T-helper 2 cell treated with Interferon-gamma antibody and Interleukin-4, amounts not matched to agents 5 μg/mL and 100 μg/mL, for 36 hours (primary cell): ENCODE measurements around the gene DLX3.
A peak's percentile ranks its signal among the peaks of the same experiment; 100 is the strongest.

Experiments used
- DNase-seq: peaks from one replicate; pipeline ENCODE4 v3.0.0; 2021; ENCODE audit warnings: low spot score
- H3K27ac Mint-ChIP-seq: one replicate; pipeline ENCODE4 v1.8.0; 2021; ENCODE audit warnings: mild to moderate bottlenecking, mixed read lengths
- H3K27me3 Mint-ChIP-seq: one replicate; pipeline ENCODE4 v1.8.0; 2021; ENCODE audit warnings: low read depth, mixed read lengths
- H3K36me3 Mint-ChIP-seq: one replicate; pipeline ENCODE4 v1.8.0; 2021; ENCODE audit warnings: low read depth, mixed read lengths
- H3K4me1 Mint-ChIP-seq: one replicate; pipeline ENCODE4 v1.8.0; 2021; ENCODE audit warnings: low read depth, mixed read lengths
- H3K4me3 Mint-ChIP-seq: one replicate; pipeline ENCODE4 v1.8.0; 2022; ENCODE audit warnings: mild to moderate bottlenecking, moderate library complexity, mixed read lengths
- H3K9me3 Mint-ChIP-seq: one replicate; pipeline ENCODE4 v1.8.0; 2021; ENCODE audit warnings: mixed read lengths

DLX3 gene

DNA sequence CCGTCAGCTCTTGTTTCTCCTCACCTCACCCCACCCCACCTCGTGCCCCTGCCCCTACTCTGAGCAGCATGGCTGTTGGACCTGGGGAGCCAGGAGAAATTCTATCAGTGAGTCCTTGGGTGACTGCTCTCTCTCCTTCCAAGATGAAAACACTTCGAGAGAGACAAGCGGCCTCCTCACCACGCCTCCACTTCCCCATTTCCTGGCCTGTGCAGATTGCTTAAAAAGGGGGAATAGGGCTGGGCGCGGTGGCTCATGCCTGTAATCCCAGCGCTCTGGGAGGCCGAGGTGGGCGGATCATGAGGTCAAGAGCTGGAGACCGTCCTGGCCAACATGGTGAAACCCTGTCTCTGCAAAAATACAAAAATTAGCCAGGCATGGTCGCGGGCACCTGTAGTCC lies 16.5 kb downstream of the DLX3 start:
- Mint-ChIP-seq H3K27ac (no peak overlapping the region), H3K27me3 (peaks cover 43% of the 10 kb centered on the region), H3K4me1 (no peaks in the 10 kb centered on the region), H3K9me3 (no peaks in the 10 kb centered on the region), H3K36me3 (no peaks in the 10 kb centered on the region), H3K4me3 (no peak overlapping the region)
- no peak for DNase-seq

- no peak for DNase-seq
- Mint-ChIP-seq H3K36me3 (no peaks in the 10 kb centered on the region), H3K27ac (no peak overlapping the region), H3K4me3 (no peak overlapping the region), H3K27me3 (peaks cover 51% of the 10 kb centered on the region), H3K9me3 (no peaks in the 10 kb centered on the region), H3K4me1 (no peaks in the 10 kb centered on the region)
These were observed 17.3 kb downstream of the DLX3 start for GRCh38 chr17:49977463-49978389.

DNA sequence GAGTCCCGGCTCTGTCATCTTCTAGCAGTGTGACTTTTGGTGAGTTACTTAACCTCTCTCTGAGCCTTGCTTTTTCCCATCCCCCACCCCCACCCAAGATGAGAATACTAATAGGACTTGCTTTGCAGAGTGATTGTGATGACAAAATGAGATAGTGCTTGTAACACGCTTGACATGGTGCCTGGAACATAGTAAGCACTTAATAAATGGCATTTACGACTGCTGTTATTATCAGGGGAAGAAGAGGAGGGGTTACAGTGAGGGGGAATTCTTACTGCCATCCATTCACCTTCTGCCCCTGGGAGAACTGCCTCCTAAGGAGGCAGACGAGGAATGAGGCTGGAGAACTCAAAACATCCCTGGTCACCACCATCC lies 18.2 kb downstream of the DLX3 start:
- no peaks in the 10 kb centered on the region for H3K9me3 Mint-ChIP-seq
- H3K4me1 Mint-ChIP-seq, result no peaks in the 10 kb centered on the region
- peaks cover 57% of the 10 kb centered on the region for H3K27me3 Mint-ChIP-seq

DNA sequence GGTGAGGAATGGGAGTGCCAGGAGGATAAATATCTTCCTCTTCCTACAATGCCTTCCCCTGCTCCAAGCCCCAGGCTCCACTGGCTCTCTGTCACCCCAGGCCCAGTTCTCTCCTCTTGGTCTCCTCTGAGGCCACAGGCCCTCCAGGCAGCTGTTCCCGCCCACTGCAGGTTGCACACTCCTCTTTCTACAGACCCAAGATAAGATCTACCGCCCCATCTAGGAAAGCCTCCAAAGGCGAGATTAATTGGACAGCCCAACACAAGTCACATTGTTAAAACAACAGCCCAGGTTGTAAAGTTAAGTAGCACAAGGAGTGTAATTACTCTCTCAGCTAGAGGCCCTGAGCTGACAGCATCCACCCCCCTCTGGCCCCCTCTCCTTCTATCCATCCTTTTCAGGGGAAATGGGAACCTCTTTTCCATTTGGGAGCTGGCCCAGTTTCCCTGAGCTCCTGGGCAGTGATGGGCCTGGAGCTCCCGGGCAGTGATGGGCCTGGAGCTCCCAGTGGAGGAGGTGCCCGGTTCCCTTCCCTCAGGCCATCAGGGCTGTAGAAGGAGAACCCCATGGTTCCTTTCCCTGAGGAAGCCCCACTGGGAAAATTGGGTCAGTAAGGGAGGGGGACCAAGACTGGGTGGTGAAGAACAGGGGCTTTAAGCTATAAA lies 18.7 kb downstream of the DLX3 start:
- no peak overlapping the region for H3K27ac Mint-ChIP-seq
- no peaks in the 10 kb centered on the region for H3K9me3 Mint-ChIP-seq
- DNase-seq, result no peak
- no peak overlapping the region for H3K4me3 Mint-ChIP-seq
- peaks cover 60% of the 10 kb centered on the region for H3K27me3 Mint-ChIP-seq
- no peaks in the 10 kb centered on the region for H3K36me3 Mint-ChIP-seq
- H3K4me1 Mint-ChIP-seq, result peaks cover 4% of the 10 kb centered on the region

More for the DNA sequence above, 18.2 kb downstream of the DLX3 start:
- no peak overlapping the region for H3K27ac Mint-ChIP-seq
- no peak overlapping the region for H3K4me3 Mint-ChIP-seq
- DNase-seq, result no peak
- no peaks in the 10 kb centered on the region for H3K36me3 Mint-ChIP-seq

GRCh38 chr17:49975531-49975930 lies 19.5 kb downstream of the DLX3 start:
- Mint-ChIP-seq H3K27ac (no peak overlapping the region), H3K27me3 (peaks cover 63% of the 10 kb centered on the region), H3K36me3 (no peaks in the 10 kb centered on the region), H3K4me1 (peaks cover 7% of the 10 kb centered on the region), H3K9me3 (no peaks in the 10 kb centered on the region), H3K4me3 (no peak overlapping the region)
- DNase-seq, result no peak

DNA sequence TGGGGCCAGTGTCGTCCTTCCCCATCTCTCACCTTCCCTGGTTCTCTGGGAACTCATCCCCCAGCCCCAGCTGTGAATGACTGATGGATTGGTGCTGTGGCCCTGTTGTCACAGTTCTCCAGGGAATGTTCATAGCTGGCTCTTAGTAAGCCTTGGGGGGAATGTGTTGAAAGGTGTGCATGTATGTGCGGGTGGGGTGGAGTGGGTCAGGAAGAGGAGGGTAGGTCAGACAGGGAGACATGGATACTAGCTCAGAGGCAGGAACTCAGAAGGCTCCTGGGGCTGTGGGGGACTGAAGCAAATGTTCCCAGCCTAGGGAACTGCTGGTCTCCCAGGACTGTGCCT lies 21.8 kb downstream of the DLX3 start:
- no peak overlapping the region for H3K4me3 Mint-ChIP-seq
- H3K4me1 Mint-ChIP-seq, result peaks cover 14% of the 10 kb centered on the region
- H3K27me3 Mint-ChIP-seq, result peaks cover 75% of the 10 kb centered on the region
- no peaks in the 10 kb centered on the region for H3K36me3 Mint-ChIP-seq
- no peak overlapping the region for H3K27ac Mint-ChIP-seq
- no peak for DNase-seq
- H3K9me3 Mint-ChIP-seq, result no peaks in the 10 kb centered on the region

- no peak for DNase-seq
- H3K27me3 Mint-ChIP-seq, result peaks cover 80% of the 10 kb centered on the region
- no peak overlapping the region for H3K4me3 Mint-ChIP-seq
- H3K4me1 Mint-ChIP-seq, result peaks cover 18% of the 10 kb centered on the region
- H3K27ac Mint-ChIP-seq, result no peak overlapping the region
- H3K9me3 Mint-ChIP-seq, result no peaks in the 10 kb centered on the region
- no peaks in the 10 kb centered on the region for H3K36me3 Mint-ChIP-seq
These were observed 22.3 kb downstream of the DLX3 start for GRCh38 chr17:49972486-49973270.

DNA sequence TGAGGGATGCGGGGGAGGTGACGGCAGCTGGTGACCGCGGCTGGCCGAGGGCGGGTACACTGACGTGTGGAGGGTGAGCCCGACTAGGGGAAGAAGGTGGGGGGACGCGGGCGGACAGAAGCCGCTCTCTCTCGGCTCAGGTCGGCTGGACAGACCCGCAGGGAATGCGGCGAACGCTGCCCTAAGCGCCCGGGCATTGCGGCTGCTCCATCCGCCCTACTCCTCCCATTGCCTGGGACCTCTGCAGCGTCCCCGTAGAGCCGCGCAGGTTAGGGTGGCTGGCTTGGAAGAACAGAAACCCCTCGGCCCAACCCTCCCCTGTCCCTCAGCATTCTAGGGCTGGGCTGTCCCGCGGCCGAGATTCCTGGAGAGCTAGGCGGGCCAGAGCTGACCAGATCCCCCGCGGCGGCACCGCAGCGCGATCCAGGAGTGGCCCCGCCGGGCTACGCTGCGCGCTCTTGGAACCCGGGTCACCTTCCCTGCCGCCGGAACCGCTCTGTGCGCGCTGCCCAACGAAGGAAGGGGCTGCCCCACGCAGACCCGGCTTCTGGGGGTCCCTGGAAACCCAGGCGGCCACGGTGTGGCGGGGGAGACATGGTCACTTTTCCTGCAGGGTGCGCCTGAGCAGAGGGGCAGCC lies 23.1 kb downstream of the DLX3 start:
- Mint-ChIP-seq H3K4me1 (peaks cover 19% of the 10 kb centered on the region), H3K9me3 (no peaks in the 10 kb centered on the region), H3K36me3 (no peaks in the 10 kb centered on the region), H3K4me3 (no peak overlapping the region), H3K27me3 (peaks cover 84% of the 10 kb centered on the region), H3K27ac (no peak overlapping the region)
- no peak for DNase-seq

DNA sequence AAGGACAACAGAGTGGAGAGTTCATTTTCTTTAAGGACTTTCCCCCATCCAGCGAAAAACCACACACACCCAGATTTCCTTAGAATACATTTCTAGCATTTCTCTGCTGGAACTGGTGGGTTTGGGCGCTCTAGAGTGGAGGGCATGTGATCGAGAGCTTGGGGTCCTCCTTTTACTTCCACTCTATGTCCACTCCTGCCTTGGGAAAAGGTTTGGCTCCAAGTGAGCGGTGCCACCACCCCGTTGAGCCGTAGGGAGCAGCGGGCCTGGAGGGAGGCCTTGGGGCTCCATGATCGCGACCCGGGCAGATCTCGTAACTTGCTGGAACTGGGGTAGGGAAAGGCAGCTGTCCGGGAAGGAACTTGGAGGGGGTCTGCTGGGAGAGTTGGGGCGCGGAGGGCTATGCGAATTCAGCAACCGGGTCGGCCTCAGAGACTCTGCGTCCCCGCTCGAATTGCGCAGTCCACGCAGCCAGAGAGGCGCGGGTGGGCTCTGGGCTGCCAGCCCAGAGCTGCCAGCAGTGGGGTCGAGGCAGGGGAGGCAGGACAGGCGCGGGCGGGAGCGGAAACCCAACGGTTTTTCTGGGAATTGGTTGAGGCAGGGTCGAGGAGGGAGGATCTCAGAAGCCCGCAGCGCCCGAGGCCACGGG lies 23.7 kb downstream of the DLX3 start:
- peaks cover 89% of the 10 kb centered on the region for H3K27me3 Mint-ChIP-seq
- DNase-seq, result no peak
- H3K4me3 Mint-ChIP-seq, result no peak overlapping the region
- peaks cover 19% of the 10 kb centered on the region for H3K4me1 Mint-ChIP-seq
- H3K9me3 Mint-ChIP-seq, result no peaks in the 10 kb centered on the region
- H3K27ac Mint-ChIP-seq, result no peak overlapping the region
- H3K36me3 Mint-ChIP-seq, result no peaks in the 10 kb centered on the region

GRCh38 chr17:49970498-49970897 lies 24.5 kb downstream of the DLX3 start:
- no peak for DNase-seq
- Mint-ChIP-seq H3K4me1 (peaks cover 21% of the 10 kb centered on the region), H3K9me3 (no peaks in the 10 kb centered on the region), H3K27me3 (peaks cover 92% of the 10 kb centered on the region), H3K4me3 (peak overlapping the region; percentile 61), H3K27ac (no peak overlapping the region), H3K36me3 (no peaks in the 10 kb centered on the region)

- Mint-ChIP-seq H3K27me3 (peaks cover 92% of the 10 kb centered on the region), H3K36me3 (no peaks in the 10 kb centered on the region), H3K9me3 (no peaks in the 10 kb centered on the region), H3K4me1 (peaks cover 24% of the 10 kb centered on the region), H3K27ac (no peak overlapping the region), H3K4me3 (peak overlapping the region; percentile 78)
- DNase-seq, result no peak
These were observed 25.1 kb downstream of the DLX3 start for GRCh38 chr17:49969795-49970389.

- H3K4me1 Mint-ChIP-seq, result peaks cover 24% of the 10 kb centered on the region
- H3K27me3 Mint-ChIP-seq, result peaks cover 93% of the 10 kb centered on the region
- H3K9me3 Mint-ChIP-seq, result no peaks in the 10 kb centered on the region
- H3K36me3 Mint-ChIP-seq, result peaks cover under 1% of the 10 kb centered on the region
- DNase-seq, result peak; percentile 60
- peak within 1 kb of the TSS; percentile 58 for H3K27ac Mint-ChIP-seq
- H3K4me3 Mint-ChIP-seq, result peak within 1 kb of the TSS; percentile 86
These were observed 25.8 kb downstream of the DLX3 start, which contains the start of gene DLX4 for GRCh38 chr17:49969134-49969759. DLX4 (plus strand) TSS chr17:49969190; CDS start chr17:49969469, 279 bp downstream.
